Fibroblast of skin of right biceps (primary cell): Measurements from ENCODE around the gene EHD3.

Source experiments
- DNase-seq: peaks from one replicate; pipeline ENCODE4 v3.0.0-alpha.2; 2013

Gene EHD3

DNA sequence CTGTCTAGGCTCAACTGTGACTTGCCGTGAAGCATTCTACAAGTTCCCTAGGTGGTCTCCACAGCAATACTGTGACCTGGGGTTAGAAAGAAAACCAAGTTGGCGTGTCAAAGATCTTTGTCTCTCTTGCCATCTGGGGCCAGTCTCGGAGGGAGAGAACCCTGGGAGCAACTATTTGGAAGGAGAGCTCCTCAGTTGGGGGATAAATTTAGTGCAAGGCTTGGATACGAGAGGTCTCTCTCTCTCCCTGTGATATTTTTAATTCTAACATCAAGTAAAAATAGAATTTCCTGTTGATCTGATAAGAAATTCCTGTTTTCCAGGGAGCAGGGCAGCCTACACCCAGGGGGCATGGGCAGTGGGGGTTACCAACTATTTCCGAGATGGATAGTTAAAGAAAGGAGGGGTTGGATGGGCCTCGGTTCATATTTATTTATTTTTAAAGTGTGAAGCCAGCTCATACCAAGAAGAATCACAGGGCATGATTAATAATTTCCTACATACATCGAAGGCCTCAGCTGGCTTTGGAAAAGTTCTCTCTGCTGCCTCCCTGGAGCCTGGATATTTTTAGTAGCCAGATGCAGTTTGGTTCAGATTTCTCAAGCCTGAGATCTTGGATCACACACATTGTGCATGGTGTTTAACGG lies 62.8 kb downstream of the EHD3 start:
- DNase-seq = peak; percentile 78

GRCh38 chr2:31297751-31298150 lies 63.8 kb downstream of the EHD3 start:
- DNase-seq = peak; percentile 88

DNA sequence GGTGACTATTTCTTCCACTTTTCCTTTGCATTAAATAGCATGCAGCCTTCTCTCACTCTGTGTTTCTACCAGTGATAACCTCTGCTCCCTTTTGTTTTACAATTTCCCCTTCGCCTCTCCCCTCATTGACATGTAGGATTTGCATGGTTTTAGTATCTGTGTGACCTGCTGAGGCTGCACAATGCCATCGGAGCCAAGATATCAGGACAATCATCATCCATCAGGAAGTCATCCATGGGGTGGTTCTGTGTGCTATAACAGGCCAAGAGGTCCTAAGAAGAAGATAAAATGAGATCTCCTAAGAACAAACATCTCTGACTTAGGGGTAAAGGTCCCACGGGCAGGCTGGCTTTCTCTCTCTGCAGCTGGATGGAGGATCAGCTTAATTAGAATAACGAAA lies 65.6 kb downstream of the EHD3 start:
- no peak for DNase-seq

DNA sequence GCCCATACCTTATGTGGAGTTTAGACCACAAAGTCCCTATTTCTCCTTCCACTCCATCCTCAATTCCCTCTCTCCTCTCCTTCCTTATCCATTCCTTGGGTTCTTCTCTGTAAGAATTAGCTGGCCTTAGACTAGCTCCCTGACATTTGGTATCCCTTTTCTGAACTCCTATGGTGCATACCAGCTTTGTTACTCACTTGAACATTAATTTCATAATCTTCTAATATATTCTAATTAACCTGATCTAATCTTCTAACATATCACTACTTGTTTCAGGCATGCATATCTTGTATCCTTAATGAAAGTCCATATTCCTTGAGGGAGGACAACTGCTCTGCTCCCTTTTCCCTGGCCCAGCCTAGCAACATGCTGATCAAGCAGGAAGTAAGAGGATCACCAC lies 66.4 kb downstream of the EHD3 start:
- no peak for DNase-seq

- DNase-seq = no peak
These were observed 69.1 kb downstream of the EHD3 start for GRCh38 chr2:31302940-31303563.

- DNase-seq = no peak
These were observed 70.9 kb downstream of the EHD3 start for GRCh38 chr2:31304816-31305215.

- DNase-seq = peak; percentile 77
These were observed 78.9 kb downstream of the EHD3 start for GRCh38 chr2:31312898-31313297.

- DNase-seq = peak; percentile 72
These were observed 80.8 kb downstream of the EHD3 start for GRCh38 chr2:31314761-31315160.

GRCh38 chr2:31317396-31317795 lies 83.4 kb downstream of the EHD3 start:
- DNase-seq = no peak

DNA sequence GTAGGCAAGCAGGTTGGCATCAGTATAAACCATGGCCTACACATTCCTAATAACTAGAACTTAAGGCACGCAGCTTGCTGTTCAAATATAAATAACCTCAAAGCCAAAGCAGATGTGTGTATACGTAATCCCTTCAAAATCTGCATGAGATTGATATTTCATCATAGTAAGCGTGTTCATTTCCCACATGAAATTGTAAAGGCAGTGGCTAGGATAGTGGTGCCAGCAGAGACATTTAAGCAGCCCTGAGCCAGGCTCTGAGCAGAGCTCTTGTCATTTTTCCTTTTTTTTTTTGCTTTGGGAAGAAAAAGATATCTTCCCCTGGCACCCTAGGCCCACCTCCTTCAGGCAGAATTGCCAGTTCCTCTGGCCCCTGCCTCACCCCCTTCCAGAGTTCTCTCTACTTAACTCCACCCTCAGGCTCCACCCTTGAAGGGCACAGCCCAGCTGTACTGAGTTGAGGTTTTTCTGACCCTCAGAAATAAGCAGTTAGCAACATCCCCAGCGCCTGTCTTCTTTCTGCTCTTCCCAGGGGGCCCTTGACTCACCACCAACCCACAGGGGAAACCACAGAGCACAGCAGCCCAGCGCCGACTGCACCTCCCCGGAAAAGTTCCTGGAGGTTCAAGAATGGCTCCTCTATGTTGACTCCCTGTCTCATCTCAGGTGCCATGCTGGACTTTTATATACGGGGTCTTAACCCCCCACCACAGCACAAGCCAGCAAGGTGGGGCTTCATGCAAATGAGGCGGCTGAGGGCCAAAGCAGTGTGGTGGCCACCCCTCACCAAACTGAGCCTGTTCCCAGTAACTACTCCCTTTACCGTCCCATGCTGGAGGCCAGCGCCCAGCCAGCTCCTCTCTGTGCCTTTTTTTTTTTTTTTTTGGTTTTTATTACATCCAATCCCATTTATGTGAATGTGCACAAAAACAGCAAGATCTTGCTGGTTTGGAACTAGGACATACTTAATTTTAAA lies 84.7 kb downstream of the EHD3 start:
- peak; percentile 90 for DNase-seq
